ENCODE data around the gene TBC1D10B.
"Not testable (repeated sequence)": the region's sequence is repeated elsewhere in the genome, so short reads cannot be mapped to it uniquely, and the experiment has no call there.

Gene TBC1D10B

GRCh38 chr16:30397776-30398660 lies 27.7 kb upstream of the TBC1D10B start:
- DNase-seq (ENCODE audit: low read depth in 2 of 2), result no peak

GRCh38 chr16:30397056-30397455 lies 26.8 kb upstream of the TBC1D10B start:
- DNase-seq (ENCODE audit: low read depth in 2 of 2), result no peak

- DNase-seq (ENCODE audit: low read depth in 2 of 2), result not testable (repeated sequence)
These were observed 26.3 kb upstream of the TBC1D10B start for GRCh38 chr16:30396627-30397026.

GRCh38 chr16:30395992-30396585 lies 25.8 kb upstream of the TBC1D10B start:
- no peak for DNase-seq (ENCODE audit: low read depth in 2 of 2)

GRCh38 chr16:30395155-30395991 lies 25.1 kb upstream of the TBC1D10B start, which contains the start of gene ZNF48:
Gene ZNF48, plus strand, starts transcription at chr16:30395420. Its CDS starts 375 bp downstream, at chr16:30395795.
- DNase-seq (ENCODE audit: low read depth in 2 of 2), result peak; percentile 29 to 50

GRCh38 chr16:30394592-30395154 lies 24.4 kb upstream of the TBC1D10B start:
- no peak for DNase-seq (ENCODE audit: low read depth in 2 of 2)

- DNase-seq (ENCODE audit: low read depth in 2 of 2), result no peak
These were observed 13.2 kb upstream of the TBC1D10B start for GRCh38 chr16:30383521-30383920.

- DNase-seq (ENCODE audit: low read depth in 2 of 2), result peak; percentile 54 to 61
These were observed 12.0 kb upstream of the TBC1D10B start, which contains the start of gene SEPTIN1 for GRCh38 chr16:30382111-30382881. Gene SEPTIN1, minus strand, starts transcription at chr16:30382561. Its CDS starts 19 bp downstream, at chr16:30382542.

GRCh38 chr16:30381291-30382041 lies 11.2 kb upstream of the TBC1D10B start:
- no peak for DNase-seq (ENCODE audit: low read depth in 2 of 2)

GRCh38 chr16:30380803-30381208 lies 10.5 kb upstream of the TBC1D10B start:
- DNase-seq (ENCODE audit: low read depth in 2 of 2), result no peak

GRCh38 chr16:30380072-30380802 lies 9.9 kb upstream of the TBC1D10B start:
- DNase-seq (ENCODE audit: low read depth in 2 of 2), result no peak

GRCh38 chr16:30379158-30379783 lies 9.0 kb upstream of the TBC1D10B start:
- no peak for DNase-seq (ENCODE audit: low read depth in 2 of 2)

GRCh38 chr16:30378236-30379157 lies 8.2 kb upstream of the TBC1D10B start:
- DNase-seq (ENCODE audit: low read depth in 2 of 2), result peak; percentile 98 to 99

GRCh38 chr16:30377812-30378235 lies 7.5 kb upstream of the TBC1D10B start:
- DNase-seq (ENCODE audit: low read depth in 2 of 2), result peak; percentile 63 to 73

GRCh38 chr16:30377050-30377811 lies 6.9 kb upstream of the TBC1D10B start:
- DNase-seq (ENCODE audit: low read depth in 2 of 2), result no peak

GRCh38 chr16:30376461-30376902 lies 6.2 kb upstream of the TBC1D10B start:
- no peak for DNase-seq (ENCODE audit: low read depth in 2 of 2)

- no peak for DNase-seq (ENCODE audit: low read depth in 2 of 2)
These were observed 5.6 kb upstream of the TBC1D10B start for GRCh38 chr16:30375864-30376263.

Measured in activated CD4-positive, alpha-beta T cell treated with anti-CD3 and anti-CD28 coated beads for 24 hours (primary cell).